SU-DHL-6 (cell line): ENCODE results near the gene CARD14.

Source experiments
- H2AFZ ChIP-seq: fragments of 200-600 bp; sonication (generic); 2 replicates; pipeline ENCODE4 v1.6.1; 2014; ENCODE audit warnings: low read depth, mild to moderate bottlenecking, moderate library complexity, mixed read lengths, antibody characterized with exemption, low read length; ENCODE audit not compliant: severe bottlenecking
- H3F3A ChIP-seq: fragments of 200-600 bp; shearing (Covaris generic); 2 replicates; pipeline ENCODE4 v1.6.0; 2016; ENCODE audit warnings: antibody characterized with exemption, mild to moderate bottlenecking; ENCODE audit not compliant: insufficient read depth
- H3K27ac ChIP-seq: fragments of 200-600 bp; sonication (generic); 2 replicates; pipeline ENCODE4 v1.5.1; 2016; ENCODE audit warnings: low read depth, mild to moderate bottlenecking, low read length, moderate library complexity, mixed read lengths
- H3K27me3 ChIP-seq: fragments of 200-600 bp; sonication (generic), shearing (Covaris generic); 2 replicates; pipeline ENCODE4 v1.6.0; 2014; ENCODE audit warnings: mild to moderate bottlenecking, low read length
- H3K36me3 ChIP-seq: fragments of 200-600 bp; sonication (generic); 2 replicates; pipeline ENCODE4 v1.6.1; 2014; ENCODE audit warnings: mild to moderate bottlenecking, low read length, mixed read lengths
- H3K4me2 ChIP-seq: fragments of 300-600, 200-600 bp; shearing (Covaris generic), sonication (generic); 2 replicates; pipeline ENCODE4 v1.6.0; 2014; ENCODE audit warnings: low read length, low read depth, mild to moderate bottlenecking; ENCODE audit not compliant: poor library complexity, severe bottlenecking
- H3K4me3 ChIP-seq: fragments of 200-600 bp; sonication (generic); 2 replicates; pipeline ENCODE4 v1.5.1; 2014; ENCODE audit warnings: antibody characterized with exemption, low read length, mild to moderate bottlenecking, mixed read lengths; ENCODE audit not compliant: insufficient read depth, poor library complexity, severe bottlenecking
- H3K79me2 ChIP-seq: fragments of 200-600 bp; sonication (generic); 2 replicates; pipeline ENCODE4 v1.6.1; 2014; ENCODE audit warnings: mild to moderate bottlenecking, low read length, moderate library complexity; ENCODE audit not compliant: insufficient read depth
- H3K9ac ChIP-seq: fragments of 200-600 bp; sonication (generic); 2 replicates; pipeline ENCODE4 v1.7.0; 2014; ENCODE audit warnings: mild to moderate bottlenecking, low read length
- H3K9me2 ChIP-seq: fragments of 200-600 bp; sonication (generic); replicated peaks from 2 replicates; pipeline ENCODE4 v1.6.1; 2014; ENCODE audit warnings: low read length; ENCODE audit not compliant: insufficient read depth
- H3K9me3 ChIP-seq: fragments of 200-600 bp; sonication (generic); 2 replicates; pipeline ENCODE4 v1.6.1; 2014; ENCODE audit warnings: low read length, mixed read lengths; ENCODE audit not compliant: insufficient read depth
- H4K20me1 ChIP-seq: fragments of 200-600 bp; sonication (generic); 2 replicates; pipeline ENCODE4 v1.6.1; 2014; ENCODE audit warnings: low read depth, mild to moderate bottlenecking, antibody characterized with exemption, low read length, moderate library complexity, mixed read lengths
- CTCF ChIP-seq: fragments of 200-600 bp; sonication (generic); IDR thresholded peaks from one replicate; pipeline ENCODE4 v1.5.1; 2017; ENCODE audit warnings: antibody characterized with exemption, mild to moderate bottlenecking, low read length, moderate library complexity; ENCODE audit not compliant: insufficient read depth, poor library complexity, severe bottlenecking
- EZH2phosphoT487 ChIP-seq: fragments of 200-600 bp; sonication (generic), shearing (Covaris generic); conservative IDR thresholded peaks from 2 replicates; pipeline ENCODE4 v1.6.1; 2018; ENCODE audit warnings: mild to moderate bottlenecking, antibody characterized with exemption, low read length, moderate library complexity, mixed read lengths

Gene CARD14

DNA sequence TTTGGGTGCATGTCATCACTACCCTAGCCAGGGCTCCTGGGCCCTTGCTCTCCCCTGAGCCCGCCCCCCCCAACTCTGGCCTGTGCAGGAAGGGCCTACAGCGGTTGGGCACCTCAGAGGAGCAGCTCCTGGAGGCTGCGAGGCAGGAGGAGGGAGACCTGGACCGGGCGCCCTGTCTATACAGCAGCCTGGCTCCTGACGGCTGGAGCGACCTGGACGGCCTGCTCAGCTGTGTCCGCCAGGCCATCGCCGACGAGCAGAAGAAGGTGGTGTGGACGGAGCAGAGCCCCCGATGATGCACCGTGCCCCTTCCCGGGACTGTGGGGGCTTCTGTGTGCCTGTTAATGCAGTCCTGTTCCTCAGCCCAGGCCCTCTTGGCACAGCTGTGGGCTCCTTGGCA lies 38.2 kb downstream of the CARD14 start:
- no peaks in the 10 kb centered on the region for H4K20me1 ChIP-seq
- H3F3A ChIP-seq, result no peaks in the 10 kb centered on the region
- H3K27ac ChIP-seq, result no peak overlapping the region
- H3K4me3 ChIP-seq, result no peak overlapping the region
- no peaks in the 10 kb centered on the region for H3K9me3 ChIP-seq
- TF ChIP-seq CTCF (no peak), EZH2phosphoT487 (no peak)
- H3K79me2 ChIP-seq, result no peaks in the 10 kb centered on the region
- no peak overlapping the region for H3K4me2 ChIP-seq
- no peaks in the 10 kb centered on the region for H3K36me3 ChIP-seq
- no peak overlapping the region for H2AFZ ChIP-seq
- H3K9ac ChIP-seq, result no peak overlapping the region
- H3K27me3 ChIP-seq, result no peaks in the 10 kb centered on the region
- H3K9me2 ChIP-seq, result no peaks in the 10 kb centered on the region

DNA sequence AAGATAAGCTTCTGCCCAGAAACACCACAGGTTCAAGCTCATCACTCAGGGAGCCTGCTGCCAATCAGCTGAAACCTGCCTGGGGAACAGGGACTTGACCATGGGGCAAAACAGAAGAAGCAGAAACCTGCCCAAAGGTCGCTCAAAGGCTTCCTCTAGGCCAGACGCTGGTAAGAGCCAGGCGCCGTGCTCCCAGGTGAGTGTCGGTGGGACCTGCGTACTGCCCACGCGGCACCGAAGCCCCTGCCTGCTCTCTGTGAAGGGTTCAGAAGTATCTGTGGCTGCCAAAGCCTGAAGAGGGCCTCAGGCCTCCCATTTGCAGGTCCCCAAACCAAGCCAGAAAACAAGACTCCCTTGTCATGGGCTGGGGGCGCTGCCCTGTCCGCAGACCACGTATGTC lies 39.9 kb downstream of the CARD14 start:
- no peaks in the 10 kb centered on the region for H3K27me3 ChIP-seq
- H3K4me2 ChIP-seq, result no peak overlapping the region
- no peaks in the 10 kb centered on the region for H3K79me2 ChIP-seq
- H3K4me3 ChIP-seq, result no peak overlapping the region
- TF ChIP-seq EZH2phosphoT487 (no peak), CTCF (no peak)
- no peaks in the 10 kb centered on the region for H4K20me1 ChIP-seq
- H3K9me3 ChIP-seq, result no peaks in the 10 kb centered on the region
- H3K9me2 ChIP-seq, result no peaks in the 10 kb centered on the region
- no peak overlapping the region for H3K27ac ChIP-seq
- H2AFZ ChIP-seq, result no peak overlapping the region
- H3K9ac ChIP-seq, result no peak overlapping the region
- no peaks in the 10 kb centered on the region for H3F3A ChIP-seq
- no peaks in the 10 kb centered on the region for H3K36me3 ChIP-seq

GRCh38 chr17:80210348-80211108 lies 40.7 kb downstream of the CARD14 start:
- Histone ChIP-seq H3K9ac (no peak overlapping the region), H3K27me3 (no peaks in the 10 kb centered on the region), H3K27ac (no peak overlapping the region), H4K20me1 (no peaks in the 10 kb centered on the region), H3K4me3 (no peak overlapping the region), H3K4me2 (no peak overlapping the region), H3K36me3 (no peaks in the 10 kb centered on the region), H3K9me2 (no peaks in the 10 kb centered on the region), H3K9me3 (no peaks in the 10 kb centered on the region), H3K79me2 (no peaks in the 10 kb centered on the region), H2AFZ (no peak overlapping the region), H3F3A (no peaks in the 10 kb centered on the region)
- TF ChIP-seq EZH2phosphoT487, result no peak
- TF ChIP-seq CTCF, result no peak
